ENCODE results near the gene ZNF436. TPM values are rescaled to one million over a fixed set of nuclear protein-coding genes. Genes with fewer than 3 reads are reported as not detected.

ZNF436 gene
- total RNA-seq, 1 donor, result 32.9 TPM

DNA sequence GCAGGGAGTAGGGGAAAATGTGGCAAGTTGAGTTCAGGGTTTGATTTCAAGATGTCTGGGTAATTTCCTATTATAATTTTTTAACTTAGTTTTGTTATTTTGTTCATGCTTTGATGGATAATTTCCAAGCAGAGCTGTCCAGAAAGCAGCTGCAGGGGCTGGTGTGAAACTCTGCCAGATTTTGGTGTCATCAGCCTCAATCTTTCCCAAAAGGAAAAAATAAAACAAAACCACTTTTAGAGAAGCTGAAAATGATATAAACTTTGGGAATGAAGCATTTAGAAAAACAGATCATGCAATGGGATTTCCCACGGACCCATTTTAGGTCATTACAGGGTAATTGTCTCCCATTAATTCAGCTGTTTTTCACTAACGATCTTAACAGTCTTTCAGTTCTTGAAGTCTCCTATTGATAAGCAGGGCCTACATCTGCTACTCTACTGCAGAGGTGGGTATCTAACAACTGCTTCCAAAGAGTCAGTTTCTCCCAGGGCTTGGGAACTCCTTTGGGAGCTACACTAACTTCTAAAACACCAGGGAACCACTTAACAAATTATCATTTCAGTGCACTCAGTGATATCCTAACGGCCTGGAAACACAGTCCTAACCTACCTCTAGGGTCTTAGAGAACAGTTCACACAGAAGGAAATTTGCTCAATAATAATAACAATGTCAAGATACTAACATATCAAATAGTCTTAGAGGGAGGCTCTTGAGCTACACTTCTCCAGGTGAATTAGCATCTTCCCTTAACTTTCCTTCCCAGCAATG, 12.3 kb downstream of the ZNF436 start:
- Histone ChIP-seq H3K36me3 (ENCODE audit: insufficient read depth, low read length) (peaks cover 28% of the 10 kb centered on the region), H4K20me1 (ENCODE audit: insufficient read depth, low read length) (no peaks in the 10 kb centered on the region), H3K27me3 (ENCODE audit: insufficient read depth, low read length) (no peaks in the 10 kb centered on the region), H3K79me2 (ENCODE audit: insufficient read depth, low read length) (peaks cover 6% of the 10 kb centered on the region), H2AFZ (ENCODE audit: low read length) (no peak overlapping the region), H3K4me3 (ENCODE audit: insufficient read depth, low read length) (no peak overlapping the region), H3K4me2 (ENCODE audit: insufficient read depth, low read length) (no peak overlapping the region), H3K27ac (ENCODE audit: low read depth, low read length) (no peak overlapping the region), H3K9me3 (ENCODE audit: low read depth, low read length) (peaks cover 26% of the 10 kb centered on the region), H3K4me1 (ENCODE audit: insufficient read depth, low read length) (no peaks in the 10 kb centered on the region)
- no peak for DNase-seq (ENCODE audit: insufficient read length, low spot score, missing footprints)
- TF ChIP-seq, protein P1, sequence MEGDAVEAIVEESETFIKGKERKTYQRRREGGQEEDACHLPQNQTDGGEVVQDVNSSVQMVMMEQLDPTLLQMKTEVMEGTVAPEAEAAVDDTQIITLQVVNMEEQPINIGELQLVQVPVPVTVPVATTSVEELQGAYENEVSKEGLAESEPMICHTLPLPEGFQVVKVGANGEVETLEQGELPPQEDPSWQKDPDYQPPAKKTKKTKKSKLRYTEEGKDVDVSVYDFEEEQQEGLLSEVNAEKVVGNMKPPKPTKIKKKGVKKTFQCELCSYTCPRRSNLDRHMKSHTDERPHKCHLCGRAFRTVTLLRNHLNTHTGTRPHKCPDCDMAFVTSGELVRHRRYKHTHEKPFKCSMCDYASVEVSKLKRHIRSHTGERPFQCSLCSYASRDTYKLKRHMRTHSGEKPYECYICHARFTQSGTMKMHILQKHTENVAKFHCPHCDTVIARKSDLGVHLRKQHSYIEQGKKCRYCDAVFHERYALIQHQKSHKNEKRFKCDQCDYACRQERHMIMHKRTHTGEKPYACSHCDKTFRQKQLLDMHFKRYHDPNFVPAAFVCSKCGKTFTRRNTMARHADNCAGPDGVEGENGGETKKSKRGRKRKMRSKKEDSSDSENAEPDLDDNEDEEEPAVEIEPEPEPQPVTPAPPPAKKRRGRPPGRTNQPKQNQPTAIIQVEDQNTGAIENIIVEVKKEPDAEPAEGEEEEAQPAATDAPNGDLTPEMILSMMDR (IDR thresholded peaks at IDR 0.05; ENCODE audit: extremely low read depth, low read depth, low read length), result no peak

GRCh38 chr1:23356471-23357137, 13.0 kb downstream of the ZNF436 start:
- H4K20me1 ChIP-seq (ENCODE audit: insufficient read depth, low read length), result no peaks in the 10 kb centered on the region
- no peaks in the 10 kb centered on the region for H3K27me3 ChIP-seq (ENCODE audit: insufficient read depth, low read length)
- no peak overlapping the region for H3K4me3 ChIP-seq (ENCODE audit: insufficient read depth, low read length)
- TF ChIP-seq, protein P1 (IDR thresholded peaks at IDR 0.05; ENCODE audit: extremely low read depth, low read depth, low read length), result no peak
- peaks cover 21% of the 10 kb centered on the region for H3K36me3 ChIP-seq (ENCODE audit: insufficient read depth, low read length)
- H3K79me2 ChIP-seq (ENCODE audit: insufficient read depth, low read length), result peaks cover 6% of the 10 kb centered on the region
- peaks cover 19% of the 10 kb centered on the region for H3K9me3 ChIP-seq (ENCODE audit: low read depth, low read length)
- no peak overlapping the region for H3K27ac ChIP-seq (ENCODE audit: low read depth, low read length)
- no peak overlapping the region for H3K4me2 ChIP-seq (ENCODE audit: insufficient read depth, low read length)
- H2AFZ ChIP-seq (ENCODE audit: low read length), result no peak overlapping the region
- no peak for DNase-seq (ENCODE audit: insufficient read length, low spot score, missing footprints)
- no peaks in the 10 kb centered on the region for H3K4me1 ChIP-seq (ENCODE audit: insufficient read depth, low read length)

GRCh38 chr1:23354245-23354644, 15.4 kb downstream of the ZNF436 start:
- no peak overlapping the region for H3K27ac ChIP-seq (ENCODE audit: low read depth, low read length)
- H3K36me3 ChIP-seq (ENCODE audit: insufficient read depth, low read length), result no peaks in the 10 kb centered on the region
- H4K20me1 ChIP-seq (ENCODE audit: insufficient read depth, low read length), result no peaks in the 10 kb centered on the region
- DNase-seq (ENCODE audit: insufficient read length, low spot score, missing footprints), result no peak
- TF ChIP-seq, protein P1 (IDR thresholded peaks at IDR 0.05; ENCODE audit: extremely low read depth, low read depth, low read length), result no peak
- H3K4me1 ChIP-seq (ENCODE audit: insufficient read depth, low read length), result no peaks in the 10 kb centered on the region
- H3K79me2 ChIP-seq (ENCODE audit: insufficient read depth, low read length), result no peaks in the 10 kb centered on the region
- H3K4me2 ChIP-seq (ENCODE audit: insufficient read depth, low read length), result no peak overlapping the region
- H3K27me3 ChIP-seq (ENCODE audit: insufficient read depth, low read length), result no peaks in the 10 kb centered on the region
- no peaks in the 10 kb centered on the region for H3K9me3 ChIP-seq (ENCODE audit: low read depth, low read length)
- H3K4me3 ChIP-seq (ENCODE audit: insufficient read depth, low read length), result no peak overlapping the region
- no peak overlapping the region for H2AFZ ChIP-seq (ENCODE audit: low read length)

DNA sequence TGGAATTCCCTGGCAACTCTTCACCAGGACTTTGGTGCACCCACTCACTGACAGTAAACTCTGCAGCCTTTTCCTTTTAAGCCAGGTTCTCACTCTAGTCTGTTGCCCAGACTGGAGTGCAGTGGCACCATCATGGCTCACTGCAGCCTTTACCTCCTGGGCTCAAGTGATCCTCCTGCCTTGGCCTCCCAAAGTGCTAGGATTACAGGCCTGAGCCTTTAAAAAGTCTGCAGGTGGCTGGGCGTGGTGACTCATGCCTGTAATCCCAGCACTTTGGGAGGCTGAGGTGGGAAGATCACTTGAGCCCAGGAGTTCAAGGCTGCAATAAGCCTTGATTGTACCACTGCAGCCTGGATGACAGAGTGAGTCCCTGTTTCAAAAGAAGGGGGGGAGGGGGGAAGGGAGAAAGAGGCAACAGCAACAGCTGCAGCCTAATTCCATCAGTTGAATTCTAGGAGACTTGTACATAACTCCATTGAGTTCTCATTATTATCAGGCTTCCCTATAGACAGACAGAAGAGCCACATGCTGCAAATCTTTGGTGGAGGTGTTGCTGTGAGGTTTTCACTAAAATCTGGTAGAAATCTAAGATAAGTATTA, 17.4 kb downstream of the ZNF436 start:
- TF ChIP-seq, protein P1 (IDR thresholded peaks at IDR 0.05; ENCODE audit: extremely low read depth, low read depth, low read length), result no peak
- Histone ChIP-seq H3K36me3 (ENCODE audit: insufficient read depth, low read length) (no peaks in the 10 kb centered on the region), H3K4me3 (ENCODE audit: insufficient read depth, low read length) (no peak overlapping the region), H2AFZ (ENCODE audit: low read length) (no peak overlapping the region), H3K27me3 (ENCODE audit: insufficient read depth, low read length) (no peaks in the 10 kb centered on the region), H3K9me3 (ENCODE audit: low read depth, low read length) (no peaks in the 10 kb centered on the region), H4K20me1 (ENCODE audit: insufficient read depth, low read length) (no peaks in the 10 kb centered on the region), H3K4me1 (ENCODE audit: insufficient read depth, low read length) (no peaks in the 10 kb centered on the region), H3K27ac (ENCODE audit: low read depth, low read length) (no peak overlapping the region), H3K79me2 (ENCODE audit: insufficient read depth, low read length) (no peaks in the 10 kb centered on the region), H3K4me2 (ENCODE audit: insufficient read depth, low read length) (no peak overlapping the region)
- no peak for DNase-seq (ENCODE audit: insufficient read length, low spot score, missing footprints)
